ENCODE measurements around the gene BAHD1. TPM values are rescaled to one million over a fixed set of nuclear protein-coding genes. Genes with fewer than 3 reads are reported as not detected.

BAHD1 gene
- total RNA-seq, 2 experiments from 2014 or later: 15.3 to 16.7 TPM

GRCh38 chr15:40483919-40484318 lies 43.2 kb downstream of the BAHD1 start:
- CTCF ChIA-PET: interaction anchor here (0.9 kb wide), 1 partner anchor 61 kb away, joined by 3 read pairs; no protein-coding TSS in a partner anchor
- Mint-ChIP-seq H3K36me3 (ENCODE audit: low read depth) (no peaks in the 10 kb centered on the region), H3K27ac (no peak overlapping the region), H3K27me3 (peaks cover 7% of the 10 kb centered on the region), H3K9me3 (ENCODE audit: low read depth) (no peaks in the 10 kb centered on the region), H3K4me1 (no peaks in the 10 kb centered on the region), H3K4me3 (no peak overlapping the region)
- intact Hi-C loops (cut with DNase I, micrococcal nuclease): no loop called here
- POLR2A ChIA-PET: no interaction called here
- DNase-seq (no peak), ATAC-seq (no peak)

- ATAC-seq (no peak), DNase-seq (no peak)
- ChIA-PET CTCF (no interaction called here), POLR2A (no interaction called here)
- Mint-ChIP-seq H3K4me3 (no peak overlapping the region), H3K36me3 (ENCODE audit: low read depth) (no peaks in the 10 kb centered on the region), H3K9me3 (ENCODE audit: low read depth) (no peaks in the 10 kb centered on the region), H3K4me1 (no peaks in the 10 kb centered on the region), H3K27ac (no peak overlapping the region), H3K27me3 (peaks cover 3% of the 10 kb centered on the region)
- intact Hi-C loops (cut with DNase I, micrococcal nuclease): no loop called here
Measured at GRCh38 chr15:40486066-40486770, 45.5 kb downstream of the BAHD1 start.

GRCh38 chr15:40487816-40488682 lies 47.3 kb downstream of the BAHD1 start:
- Mint-ChIP-seq H3K9me3 (ENCODE audit: low read depth) (no peaks in the 10 kb centered on the region), H3K27ac (no peak overlapping the region), H3K4me1 (peaks cover 6% of the 10 kb centered on the region), H3K36me3 (ENCODE audit: low read depth) (no peaks in the 10 kb centered on the region), H3K27me3 (peaks cover 2% of the 10 kb centered on the region), H3K4me3 (no peak overlapping the region)
- ChIA-PET POLR2A (no interaction called here), CTCF (no interaction called here)
- ATAC-seq (no peak), DNase-seq (no peak)
- intact Hi-C loops (cut with DNase I, micrococcal nuclease): no loop called here

GRCh38 chr15:40489274-40490175 lies 48.8 kb downstream of the BAHD1 start:
- Mint-ChIP-seq H3K9me3 (ENCODE audit: low read depth) (no peaks in the 10 kb centered on the region), H3K36me3 (ENCODE audit: low read depth) (no peaks in the 10 kb centered on the region), H3K27me3 (peaks cover 2% of the 10 kb centered on the region), H3K27ac (no peak overlapping the region), H3K4me1 (peaks cover 21% of the 10 kb centered on the region), H3K4me3 (no peak overlapping the region)
- intact Hi-C loops (cut with DNase I, micrococcal nuclease): no loop called here
- CTCF ChIA-PET: no interaction called here
- POLR2A ChIA-PET: no interaction called here
- ATAC-seq (no peak), DNase-seq (no peak)

GRCh38 chr15:40493089-40493840 lies 52.5 kb downstream of the BAHD1 start:
- no peaks in the 10 kb centered on the region for H3K36me3 Mint-ChIP-seq (ENCODE audit: low read depth)
- H3K4me3 Mint-ChIP-seq: peak overlapping the region; percentile 13
- peaks cover 35% of the 10 kb centered on the region for H3K4me1 Mint-ChIP-seq
- no peaks in the 10 kb centered on the region for H3K9me3 Mint-ChIP-seq (ENCODE audit: low read depth)
- POLR2A ChIA-PET: interaction anchor here (0.6 to 0.7 kb wide), 2 partner anchors 38 to 244 kb away, joined by 3 to 4 read pairs; no protein-coding TSS in a partner anchor
- peaks cover 3% of the 10 kb centered on the region for H3K27me3 Mint-ChIP-seq
- intact Hi-C loops (cut with DNase I, micrococcal nuclease): loop anchor here in 1 of 2 experiments (1.0 to 2.0 kb wide), 3 partner anchors 22 to 88 kb away; partner anchors contain the start of genes BAHD1, CHST14 and IVD
- peak overlapping the region; percentile 86 for H3K27ac Mint-ChIP-seq
- DNase-seq (peak; percentile 83), ATAC-seq (peak; percentile 95)
- CTCF ChIA-PET: interaction anchor here (1.0 to 1.2 kb wide), 2 partner anchors 14 kb away, joined by 3 to 4 read pairs; no protein-coding TSS in a partner anchor

- intact Hi-C loops (cut with DNase I, micrococcal nuclease): no loop called here
- ChIA-PET POLR2A (no interaction called here), CTCF (interaction anchor here (0.8 kb wide), 1 partner anchor 12 kb away, joined by 3 read pairs; no protein-coding TSS in a partner anchor)
- Mint-ChIP-seq H3K4me1 (peaks cover 38% of the 10 kb centered on the region), H3K9me3 (ENCODE audit: low read depth) (no peaks in the 10 kb centered on the region), H3K27ac (no peak overlapping the region), H3K27me3 (peaks cover 3% of the 10 kb centered on the region), H3K36me3 (ENCODE audit: low read depth) (no peaks in the 10 kb centered on the region), H3K4me3 (no peak overlapping the region)
- no peak for DNase-seq
- no peak for ATAC-seq
Measured at GRCh38 chr15:40495516-40495915, 54.8 kb downstream of the BAHD1 start.

- intact Hi-C loops (cut with DNase I, micrococcal nuclease): no loop called here
- no peak overlapping the region for H3K4me3 Mint-ChIP-seq
- no peak overlapping the region for H3K27ac Mint-ChIP-seq
Measured at GRCh38 chr15:40498418-40498817, 57.7 kb downstream of the BAHD1 start.

GRCh38 chr15:40498891-40499290 lies 58.1 kb downstream of the BAHD1 start:
- Mint-ChIP-seq H3K36me3 (ENCODE audit: low read depth) (no peaks in the 10 kb centered on the region), H3K27me3 (peaks cover 12% of the 10 kb centered on the region)
- CTCF ChIA-PET: no interaction called here

More at GRCh38 chr15:40498418-40498817, 57.7 kb downstream of the BAHD1 start:
- H3K9me3 Mint-ChIP-seq (ENCODE audit: low read depth): no peaks in the 10 kb centered on the region
- DNase-seq (no peak), ATAC-seq (no peak)
- no peaks in the 10 kb centered on the region for H3K36me3 Mint-ChIP-seq (ENCODE audit: low read depth)
- peaks cover 34% of the 10 kb centered on the region for H3K4me1 Mint-ChIP-seq
- H3K27me3 Mint-ChIP-seq: peaks cover 10% of the 10 kb centered on the region
- POLR2A ChIA-PET: interaction anchor here (0.5 kb wide), 1 partner anchor 258 kb away, joined by 3 read pairs; no protein-coding TSS in a partner anchor
- CTCF ChIA-PET: no interaction called here

GRCh38 chr15:40499931-40500330 lies 59.2 kb downstream of the BAHD1 start:
- Mint-ChIP-seq H3K4me3 (no peak overlapping the region), H3K9me3 (ENCODE audit: low read depth) (no peaks in the 10 kb centered on the region), H3K27me3 (peaks cover 16% of the 10 kb centered on the region), H3K27ac (no peak overlapping the region), H3K36me3 (ENCODE audit: low read depth) (no peaks in the 10 kb centered on the region), H3K4me1 (peaks cover 19% of the 10 kb centered on the region)
- intact Hi-C loops (cut with DNase I, micrococcal nuclease): no loop called here
- CTCF ChIA-PET: interaction anchor here (0.6 kb wide), 1 partner anchor 50 kb away, joined by 3 read pairs; no protein-coding TSS in a partner anchor
- POLR2A ChIA-PET: no interaction called here
- ATAC-seq (no peak), DNase-seq (no peak)

More at GRCh38 chr15:40498891-40499290, 58.1 kb downstream of the BAHD1 start:
- Mint-ChIP-seq H3K4me3 (no peak overlapping the region), H3K9me3 (ENCODE audit: low read depth) (no peaks in the 10 kb centered on the region), H3K27ac (no peak overlapping the region), H3K4me1 (peaks cover 29% of the 10 kb centered on the region)
- POLR2A ChIA-PET: no interaction called here
- ATAC-seq: no peak
- intact Hi-C loops (cut with DNase I, micrococcal nuclease): no loop called here
- DNase-seq: no peak

GRCh38 chr15:40500568-40501330 lies 60.0 kb downstream of the BAHD1 start:
- Mint-ChIP-seq H3K36me3 (ENCODE audit: low read depth) (no peaks in the 10 kb centered on the region), H3K27me3 (peaks cover 18% of the 10 kb centered on the region), H3K9me3 (ENCODE audit: low read depth) (no peaks in the 10 kb centered on the region), H3K4me3 (no peak overlapping the region), H3K27ac (peak overlapping the region; percentile 31), H3K4me1 (peaks cover 14% of the 10 kb centered on the region)
- ATAC-seq: peak; percentile 74
- no peak for DNase-seq
- ChIA-PET CTCF (interaction anchor here (1.0 to 1.3 kb wide), 2 partner anchors 18 to 157 kb away, joined by 3 read pairs; no protein-coding TSS in a partner anchor), POLR2A (no interaction called here)
- intact Hi-C loops (cut with DNase I, micrococcal nuclease): no loop called here

Measured in activated CD4-positive, alpha-beta T cell treated with anti-CD3 and anti-CD28 coated beads for 36 hours (primary cell).